OCI-LY7 (cell line): ENCODE measurements around the gene APOC3. TPM values are rescaled to one million over a fixed set of nuclear protein-coding genes. Genes with fewer than 3 reads are reported as not detected.

Experiments used
- BruUV-seq: library from RNA; stranded (reverse); fragments of 400-500 nt; replicated peaks from 2 replicates; lab custom pipeline; 2021; lab: Mats Ljungman, UMichigan
- CTCF ChIA-PET: fragments of 300-600 bp; sonication (Branson Sonifier 250); formaldehyde crosslinking; loops from one replicate; lab custom pipeline; 2022; ENCODE audit warnings: antibody characterized with exemption; ENCODE audit not compliant: unreplicated experiment; lab: Charles Lee
- POLR2A ChIA-PET: fragments of 300-600 bp; sonication (Branson Sonifier 250); formaldehyde crosslinking; loops from one replicate; lab custom pipeline; 2022; ENCODE audit warnings: antibody characterized with exemption; lab: Charles Lee
- DNase-seq: peaks from one replicate; pipeline ENCODE4 v3.0.0-alpha.2; 2015; ENCODE audit warnings: low spot score
- H2AFZ ChIP-seq: fragments of 200-600 bp; sonication (generic), shearing (Covaris generic); 2 replicates; pipeline ENCODE4 v1.6.1; 2014; ENCODE audit warnings: mild to moderate bottlenecking, antibody characterized with exemption, low read length, moderate library complexity
- H3K27ac ChIP-seq: fragments of 200-600 bp; sonication (generic); 2 replicates; pipeline ENCODE4 v1.5.1; 2014; ENCODE audit warnings: mixed run types, low read depth, mild to moderate bottlenecking, moderate library complexity, low read length, inconsistent platforms; ENCODE audit not compliant: poor library complexity, severe bottlenecking
- H3K36me3 ChIP-seq: fragments of 200-600 bp; sonication (generic); 2 replicates; pipeline ENCODE4 v1.6.1; 2014; ENCODE audit warnings: mild to moderate bottlenecking, antibody characterized with exemption, low read length, moderate library complexity, mixed read lengths; ENCODE audit not compliant: insufficient read depth
- H3K4me1 ChIP-seq: fragments of 200-600 bp; sonication (generic); 2 replicates; pipeline ENCODE4 v1.5.1; 2014; ENCODE audit warnings: mild to moderate bottlenecking, low read length; ENCODE audit not compliant: insufficient read depth, poor library complexity, severe bottlenecking
- H3K4me2 ChIP-seq: fragments of 200-600 bp; sonication (generic); 2 replicates; pipeline ENCODE4 v1.6.1; 2014; ENCODE audit warnings: mild to moderate bottlenecking, low read length
- H3K4me3 ChIP-seq: fragments of 200-600 bp; sonication (generic); 2 replicates; pipeline ENCODE4 v1.5.1; 2014; ENCODE audit warnings: mild to moderate bottlenecking, low read depth, low read length; ENCODE audit not compliant: poor library complexity, severe bottlenecking
- H3K79me2 ChIP-seq: fragments of 200-600 bp; sonication (generic); 2 replicates; pipeline ENCODE4 v1.6.1; 2016; ENCODE audit warnings: low read depth, mild to moderate bottlenecking, low read length, moderate library complexity, mixed read lengths; ENCODE audit not compliant: insufficient read depth
- H3K9me2 ChIP-seq: fragments of 200-600 bp; sonication (generic); 2 replicates; pipeline ENCODE4 v1.6.1; 2016; ENCODE audit warnings: mild to moderate bottlenecking, low read length, mixed read lengths; ENCODE audit not compliant: insufficient read depth
- H3K9me3 ChIP-seq: fragments of 200-600 bp; sonication (generic); 2 replicates; pipeline ENCODE4 v1.6.1; 2014; ENCODE audit warnings: mild to moderate bottlenecking, mixed run types, low read length, mixed read lengths
- H4K20me1 ChIP-seq: fragments of 200-600 bp; sonication (generic); 2 replicates; pipeline ENCODE4 v1.6.1; 2014; ENCODE audit warnings: mild to moderate bottlenecking, antibody characterized with exemption, low read length, moderate library complexity, mixed read lengths; ENCODE audit not compliant: insufficient read depth
- CTCF ChIP-seq: fragments of 200-600 bp; sonication (generic); conservative IDR thresholded peaks from 2 replicates; pipeline ENCODE4 v1.5.1; 2014; ENCODE audit warnings: mild to moderate bottlenecking, antibody characterized with exemption, low read length, moderate library complexity, mixed read lengths
- EZH2phosphoT487 ChIP-seq: fragments of 200-600 bp; sonication (generic); IDR thresholded peaks from 2 replicates; pipeline ENCODE4 v1.6.1; 2018; ENCODE audit warnings: low read depth, borderline replicate concordance, mild to moderate bottlenecking, mixed run types, antibody characterized with exemption, low read length, moderate library complexity, mixed read lengths
- intact Hi-C: fragments of 100-400 bp; cut with micrococcal nuclease; formaldehyde crosslinking; loops from one replicate; pipeline ENCODE4 v1.10.0; 2022; ENCODE audit not compliant: unreplicated experiment
- total RNA-seq, 2 experiments: library from RNA; depleted of rRNA in 1 of 2; stranded (reverse); fragments of >200 nt in 1 of 2; shearing (Covaris generic) in 1 of 2; gene quantifications; 2 replicates each; pipeline ENCODE4 v1.2.3, GENCODE V29; 2014 to 2022

Gene APOC3
- total RNA-seq, 2 experiments from 2014 or later, result not detected

GRCh38 chr11:116791002-116791812 is 38.5 kb upstream of the APOC3 start:
- Histone ChIP-seq H3K79me2 (peaks cover 15% of the 10 kb centered on the region), H3K4me2 (peak overlapping the region; percentile 40; the same call in 1 of the 2 replicates), H3K4me1 (peaks cover 22% of the 10 kb centered on the region), H2AFZ (peak overlapping the region; percentile 76), H3K9me2 (no peaks in the 10 kb centered on the region), H3K36me3 (peaks cover 6% of the 10 kb centered on the region), H3K9me3 (no peaks in the 10 kb centered on the region), H3K4me3 (peak overlapping the region; percentile 9), H4K20me1 (no peaks in the 10 kb centered on the region), H3K27ac (no peak overlapping the region)
- intact Hi-C loops, result loop anchor here (1.0 to 5.0 kb wide), 4 partner anchors 46 to 390 kb away; partner anchors contain the start of gene APOA1
- DNase-seq, result peak; percentile 71
- TF ChIP-seq CTCF (peak; percentile 87), EZH2phosphoT487 (no peak)
- CTCF ChIA-PET, result interaction anchor here (0.9 to 2.0 kb wide), 4 partner anchors 25 to 389 kb away, joined by 3 to 4 read pairs (median 4); no protein-coding TSS in a partner anchor
- POLR2A ChIA-PET, result interaction anchor here (0.6 to 1.2 kb wide), 3 partner anchors 45 to 313 kb away, joined by 3 to 5 read pairs (median 4); no protein-coding TSS in a partner anchor
- BruUV-seq, result no TSS peak

- Histone ChIP-seq H3K79me2 (peaks cover 9% of the 10 kb centered on the region), H3K36me3 (peaks cover under 1% of the 10 kb centered on the region; the same call in 1 of the 2 replicates), H3K4me1 (peaks cover 17% of the 10 kb centered on the region), H3K4me2 (peak within 1 kb of the TSS; percentile 40; the same call in 1 of the 2 replicates), H3K27ac (no peak within 1 kb of the TSS), H3K9me2 (no peaks in the 10 kb centered on the region), H3K4me3 (peak within 1 kb of the TSS; percentile 9), H4K20me1 (no peaks in the 10 kb centered on the region), H2AFZ (peak within 1 kb of the TSS; percentile 76), H3K9me3 (no peaks in the 10 kb centered on the region)
- DNase-seq, result no peak
- BruUV-seq, result no TSS peak
- intact Hi-C loops, result loop anchor here (1.0 to 5.0 kb wide), 4 partner anchors 46 to 390 kb away; partner anchors contain the start of gene APOA1
- TF ChIP-seq EZH2phosphoT487 (no peak), CTCF (no peak)
- ChIA-PET POLR2A (interaction anchor here (0.6 to 1.2 kb wide), 2 partner anchors 347 to 440 kb away, joined by 3 to 4 read pairs; no protein-coding TSS in a partner anchor), CTCF (interaction anchor here (0.9 to 2.0 kb wide), 3 partner anchors 44 to 389 kb away, joined by 3 to 4 read pairs (median 4); no protein-coding TSS in a partner anchor)
Measured at GRCh38 chr11:116791813-116792143, 37.9 kb upstream of the APOC3 start, which contains the start of gene APOA5. Gene APOA5 (minus strand): TSS chr11:116791879. CDS start chr11:116791860, 19 bp downstream.
